B cell (primary cell): Measurements from ENCODE around the gene KDM5B.

Source experiments
- CTCF ChIP-seq: fragments of 200-600 bp; IDR thresholded peaks from one replicate; pipeline ENCODE4 v1.8.0; 2022; ENCODE audit warnings: antibody characterized with exemption, mild to moderate bottlenecking
- EZH2 ChIP-seq: IDR thresholded peaks from 2 replicates; pipeline ENCODE4 v1.6.1; 2012; ENCODE audit warnings: borderline replicate concordance, low read depth, mild to moderate bottlenecking, moderate library complexity, low read length; ENCODE audit not compliant: insufficient read depth, poor library complexity, severe bottlenecking

DNA sequence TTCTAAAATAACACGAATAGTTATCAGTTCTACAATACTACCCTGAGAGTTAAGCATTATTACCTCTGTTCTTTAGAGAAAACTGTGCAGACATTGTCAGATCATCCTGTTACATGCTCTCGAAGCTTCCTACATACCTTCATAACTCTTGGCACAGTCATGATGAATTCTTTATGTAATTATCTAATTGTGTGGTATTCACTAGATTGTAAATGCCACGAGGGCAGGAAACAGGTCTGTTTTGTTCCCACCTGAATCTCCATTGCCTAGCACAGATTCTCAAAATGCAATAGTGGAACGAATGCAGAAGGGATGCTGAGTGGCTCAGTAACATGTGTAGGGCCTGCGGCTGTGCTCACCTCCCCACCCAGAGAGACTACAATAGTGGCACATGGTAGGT lies 101.4 kb downstream of the KDM5B start:
- no peak for TF ChIP-seq EZH2
- TF ChIP-seq CTCF: no peak
